ENCODE data around the gene GNG14. TPM values are rescaled to one million over a fixed set of nuclear protein-coding genes. Genes with fewer than 3 reads are reported as not detected.

The GNG14 gene
- total and polyA plus RNA-seq, 2 of the 13 experiments (the other 11 are each of a cell fraction or from before 2014, with no cell fraction given): not detected

- TF ChIP-seq UBTF (CRISPR knock-in tag; IDR thresholded peaks at IDR 0.05): peak; percentile 84
- TF ChIP-seq ZNF879 (CRISPR knock-in tag; IDR thresholded peaks at IDR 0.05): no peak
- TF ChIP-seq ZGPAT (CRISPR knock-in tag; IDR thresholded peaks at IDR 0.05): no peak; the same call in 1 of the 2 replicates
- no peak for TF ChIP-seq ZBTB46 (CRISPR knock-in tag; IDR thresholded peaks at IDR 0.05; ENCODE audit: borderline replicate concordance)
- TF ChIP-seq PHF21A (CRISPR knock-in tag; IDR thresholded peaks at IDR 0.05): peak; percentile 81; the same call in 1 of the 2 replicates
- no peak for TF ChIP-seq FUBP1 (CRISPR knock-in tag; IDR thresholded peaks at IDR 0.05; ENCODE audit: borderline replicate concordance)
- no peak for TF ChIP-seq CEBPZ (IDR thresholded peaks at IDR 0.05; ENCODE audit: low read length)
- TF ChIP-seq ZNF788 (CRISPR knock-in tag; IDR thresholded peaks at IDR 0.05; ENCODE audit: borderline replicate concordance): peak; percentile 28; the same call in 1 of the 2 replicates
- no peak for TF ChIP-seq SRSF4 (IDR thresholded peaks at IDR 0.05; ENCODE audit: low read depth, low read length, poor library complexity, severe bottlenecking)
- no peak; the same call in 1 of the 2 replicates for TF ChIP-seq ERF (CRISPR knock-in tag; IDR thresholded peaks at IDR 0.05)
- no peak; the same call in 1 of the 2 replicates for TF ChIP-seq BCL6 (CRISPR knock-in tag; IDR thresholded peaks at IDR 0.05)
Observed at GRCh38 chr19:12681074-12681987, 6.5 kb upstream of the GNG14 start, which contains the start of gene DHPS (continued).
